ENCODE data around the gene MCCC1. TPM values are rescaled to one million over a fixed set of nuclear protein-coding genes. Genes with fewer than 3 reads are reported as not detected.

MCCC1 gene
- total and polyA plus RNA-seq, 2 of the 13 experiments (the other 11 are each of a cell fraction or from before 2014, with no cell fraction given): 11.7 to 30.1 TPM

DNA sequence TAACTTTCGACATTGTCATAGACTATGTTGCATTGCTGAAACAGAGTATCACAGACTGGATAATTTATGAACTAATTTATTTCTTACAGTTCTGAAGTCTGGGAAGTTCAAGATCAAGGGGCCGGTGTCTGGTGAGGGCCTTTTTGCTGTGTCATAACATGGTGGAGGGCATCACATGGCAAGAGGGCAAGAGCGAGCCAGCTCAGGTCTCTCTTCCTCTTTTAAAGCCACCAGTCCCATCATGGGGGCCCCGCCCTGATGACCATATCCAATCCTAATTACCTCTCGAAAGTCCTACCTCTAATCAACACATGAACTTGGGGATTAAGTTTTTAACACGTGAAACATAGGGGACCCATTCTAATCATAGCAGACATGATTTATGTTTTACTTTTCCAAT lies 85.4 kb downstream of the MCCC1 start (continued):
- TF ChIP-seq, protein P1, sequence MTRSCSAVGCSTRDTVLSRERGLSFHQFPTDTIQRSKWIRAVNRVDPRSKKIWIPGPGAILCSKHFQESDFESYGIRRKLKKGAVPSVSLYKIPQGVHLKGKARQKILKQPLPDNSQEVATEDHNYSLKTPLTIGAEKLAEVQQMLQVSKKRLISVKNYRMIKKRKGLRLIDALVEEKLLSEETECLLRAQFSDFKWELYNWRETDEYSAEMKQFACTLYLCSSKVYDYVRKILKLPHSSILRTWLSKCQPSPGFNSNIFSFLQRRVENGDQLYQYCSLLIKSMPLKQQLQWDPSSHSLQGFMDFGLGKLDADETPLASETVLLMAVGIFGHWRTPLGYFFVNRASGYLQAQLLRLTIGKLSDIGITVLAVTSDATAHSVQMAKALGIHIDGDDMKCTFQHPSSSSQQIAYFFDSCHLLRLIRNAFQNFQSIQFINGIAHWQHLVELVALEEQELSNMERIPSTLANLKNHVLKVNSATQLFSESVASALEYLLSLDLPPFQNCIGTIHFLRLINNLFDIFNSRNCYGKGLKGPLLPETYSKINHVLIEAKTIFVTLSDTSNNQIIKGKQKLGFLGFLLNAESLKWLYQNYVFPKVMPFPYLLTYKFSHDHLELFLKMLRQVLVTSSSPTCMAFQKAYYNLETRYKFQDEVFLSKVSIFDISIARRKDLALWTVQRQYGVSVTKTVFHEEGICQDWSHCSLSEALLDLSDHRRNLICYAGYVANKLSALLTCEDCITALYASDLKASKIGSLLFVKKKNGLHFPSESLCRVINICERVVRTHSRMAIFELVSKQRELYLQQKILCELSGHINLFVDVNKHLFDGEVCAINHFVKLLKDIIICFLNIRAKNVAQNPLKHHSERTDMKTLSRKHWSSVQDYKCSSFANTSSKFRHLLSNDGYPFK (CRISPR knock-in tag; IDR thresholded peaks at IDR 0.05; ENCODE audit: borderline replicate concordance): no peak
- TF ChIP-seq JUND (CRISPR knock-in tag; IDR thresholded peaks at IDR 0.05) (no peak), ZNF510 (CRISPR knock-in tag; IDR thresholded peaks at IDR 0.05; ENCODE audit: low read depth) (no peak), ZNF260 (CRISPR knock-in tag; IDR thresholded peaks at IDR 0.05; ENCODE audit: borderline replicate concordance, low read depth) (no peak), TBX3 (IDR thresholded peaks at IDR 0.05; ENCODE audit: borderline replicate concordance) (no peak), FOXM1 (CRISPR knock-in tag; IDR thresholded peaks at IDR 0.05) (no peak)
- TF ChIP-seq, protein P2, sequence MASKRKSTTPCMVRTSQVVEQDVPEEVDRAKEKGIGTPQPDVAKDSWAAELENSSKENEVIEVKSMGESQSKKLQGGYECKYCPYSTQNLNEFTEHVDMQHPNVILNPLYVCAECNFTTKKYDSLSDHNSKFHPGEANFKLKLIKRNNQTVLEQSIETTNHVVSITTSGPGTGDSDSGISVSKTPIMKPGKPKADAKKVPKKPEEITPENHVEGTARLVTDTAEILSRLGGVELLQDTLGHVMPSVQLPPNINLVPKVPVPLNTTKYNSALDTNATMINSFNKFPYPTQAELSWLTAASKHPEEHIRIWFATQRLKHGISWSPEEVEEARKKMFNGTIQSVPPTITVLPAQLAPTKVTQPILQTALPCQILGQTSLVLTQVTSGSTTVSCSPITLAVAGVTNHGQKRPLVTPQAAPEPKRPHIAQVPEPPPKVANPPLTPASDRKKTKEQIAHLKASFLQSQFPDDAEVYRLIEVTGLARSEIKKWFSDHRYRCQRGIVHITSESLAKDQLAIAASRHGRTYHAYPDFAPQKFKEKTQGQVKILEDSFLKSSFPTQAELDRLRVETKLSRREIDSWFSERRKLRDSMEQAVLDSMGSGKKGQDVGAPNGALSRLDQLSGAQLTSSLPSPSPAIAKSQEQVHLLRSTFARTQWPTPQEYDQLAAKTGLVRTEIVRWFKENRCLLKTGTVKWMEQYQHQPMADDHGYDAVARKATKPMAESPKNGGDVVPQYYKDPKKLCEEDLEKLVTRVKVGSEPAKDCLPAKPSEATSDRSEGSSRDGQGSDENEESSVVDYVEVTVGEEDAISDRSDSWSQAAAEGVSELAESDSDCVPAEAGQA (IDR thresholded peaks at IDR 0.05; ENCODE audit: low read depth): no peak
- TF ChIP-seq, protein P2 (CRISPR knock-in tag; IDR thresholded peaks at IDR 0.05; ENCODE audit: borderline replicate concordance): no peak

Measured in HepG2 (cell line).